Hepatocyte (in vitro differentiated cells): ENCODE measurements around the gene PRMT7. TPM values are rescaled to one million over a fixed set of nuclear protein-coding genes. Genes with fewer than 3 reads are reported as not detected.

Source experiments
- DNase-seq: peaks from one replicate; pipeline ENCODE4 v3.0.0-alpha.2; 2016; ENCODE audit warnings: low spot score
- H2AFZ ChIP-seq: fragments of 200-600 bp; sonication (generic); 2 replicates; pipeline ENCODE4 v1.6.0; 2016; ENCODE audit warnings: antibody characterized with exemption, mild to moderate bottlenecking
- H3K27ac ChIP-seq: fragments of 200-600 bp; sonication (generic); 2 replicates; pipeline ENCODE4 v1.5.1; 2016; ENCODE audit warnings: mild to moderate bottlenecking
- H3K27me3 ChIP-seq: fragments of 200-600 bp; sonication (generic); 2 replicates; pipeline ENCODE4 v1.6.1; 2016
- H3K36me3 ChIP-seq: fragments of 200-600 bp; sonication (generic); replicated peaks from 2 replicates; pipeline ENCODE4 v1.5.1; 2016; ENCODE audit warnings: low read depth; ENCODE audit not compliant: insufficient read depth
- H3K4me1 ChIP-seq: fragments of 200-600 bp; sonication (generic); 2 replicates; pipeline ENCODE4 v1.5.1; 2016; ENCODE audit warnings: mild to moderate bottlenecking, moderate library complexity; ENCODE audit not compliant: insufficient read depth
- H3K4me2 ChIP-seq: fragments of 200-600 bp; sonication (generic); 2 replicates; pipeline ENCODE4 v1.6.0; 2016
- H3K4me3 ChIP-seq: fragments of 200-600 bp; sonication (generic); 2 replicates; pipeline ENCODE4 v1.5.1; 2016; ENCODE audit warnings: mild to moderate bottlenecking
- H3K79me2 ChIP-seq: fragments of 200-600 bp; sonication (generic); 2 replicates; pipeline ENCODE4 v1.6.0; 2017; ENCODE audit warnings: mild to moderate bottlenecking
- H3K9me2 ChIP-seq: fragments of 200-600 bp; sonication (generic); replicated peaks from 2 replicates; pipeline ENCODE4 v1.6.0; 2017; ENCODE audit warnings: mild to moderate bottlenecking; ENCODE audit not compliant: insufficient read depth
- H3K9me3 ChIP-seq: fragments of 200-600 bp; sonication (generic); 2 replicates; pipeline ENCODE4 v1.5.1; 2016; ENCODE audit warnings: low read depth, mild to moderate bottlenecking
- H4K20me1 ChIP-seq: fragments of 200-600 bp; sonication (generic); 2 replicates; pipeline ENCODE4 v1.6.0; 2016; ENCODE audit warnings: mild to moderate bottlenecking; ENCODE audit not compliant: insufficient read depth, poor library complexity, severe bottlenecking
- EZH2 ChIP-seq: fragments of 200-600 bp; sonication (generic); IDR thresholded peaks from 2 replicates; pipeline ENCODE4 v1.6.1; 2016; ENCODE audit warnings: antibody characterized with exemption, mild to moderate bottlenecking, borderline replicate concordance
- EZH2phosphoT487 ChIP-seq: fragments of 200-600 bp; sonication (generic); IDR thresholded peaks from one replicate; pipeline ENCODE4 v1.6.1; 2018; ENCODE audit warnings: antibody characterized with exemption, mild to moderate bottlenecking, low read depth, moderate library complexity; ENCODE audit not compliant: unreplicated experiment, severe bottlenecking
- WGBS: methylation state at CpG from one replicate; pipeline ENCODE4 v1.1.6; 2016; ENCODE audit warnings: low lambda C conversion rate; ENCODE audit errors: missing lambda C conversion rate; 5-methylcytosine and 5-hydroxymethylcytosine counted together
- polyA plus RNA-seq: library from polyadenylated mRNA; unstranded; fragments of >200 nt; fragmentation: Nextera tagmentation; extraction: Ambion mirVana; gene quantifications from 2 replicates; pipeline ENCODE4 v1.2.1, GENCODE V29; 2016
- total RNA-seq: library from RNA; depleted of rRNA; stranded (reverse); fragments of >200 nt; gene quantifications from 2 replicates; pipeline ENCODE4 v1.2.3, GENCODE V29; 2014
- TF ChIP-seq, protein P1 (sequence below): fragments of 200-600 bp; sonication (generic); IDR thresholded peaks from 2 replicates; pipeline ENCODE4 v1.5.1; 2016; ENCODE audit warnings: antibody characterized with exemption, mild to moderate bottlenecking; ENCODE audit not compliant: poor library complexity

The PRMT7 gene
- total and polyA plus RNA-seq, 2 experiments from 2014 or later = 41.1 to 43.6 TPM

DNA sequence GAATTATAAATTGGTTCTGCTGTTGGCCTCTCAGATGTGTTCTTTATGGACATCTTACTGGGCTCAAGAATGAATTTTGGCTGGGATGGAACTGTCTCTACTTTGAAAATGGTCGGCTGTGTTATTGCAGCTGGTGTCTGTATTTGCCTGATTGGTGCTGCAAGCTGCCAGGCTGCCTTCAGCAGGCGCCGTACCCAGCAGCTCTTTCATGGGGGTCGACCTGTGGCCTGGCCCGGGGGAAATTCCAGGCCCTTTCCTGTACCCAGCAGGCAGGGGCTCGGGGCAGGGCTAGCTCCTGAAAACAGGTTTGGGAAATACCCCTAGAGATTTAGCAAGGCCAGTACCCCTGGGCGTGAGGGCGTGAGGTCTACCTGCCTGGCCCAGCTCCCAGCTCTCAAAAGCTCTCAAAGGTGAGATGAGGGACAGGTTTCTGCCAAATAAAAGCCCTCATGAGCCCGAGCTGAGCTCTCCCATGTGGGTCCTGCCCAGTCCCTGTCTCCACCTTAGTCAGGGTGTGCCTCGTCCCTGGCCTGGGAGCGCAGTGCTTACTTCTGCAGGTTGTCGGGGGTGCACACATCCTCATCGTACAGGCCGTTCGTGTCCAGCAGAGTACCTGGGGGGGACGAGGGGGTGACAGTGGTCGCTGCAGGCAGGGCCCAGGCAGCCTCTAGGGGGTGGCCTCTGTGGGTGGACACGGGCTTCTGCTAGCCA, 52.3 kb downstream of the PRMT7 start:
- Histone ChIP-seq H3K27me3 (no peaks in the 10 kb centered on the region), H3K4me2 (no peak overlapping the region), H4K20me1 (no peaks in the 10 kb centered on the region), H3K79me2 (no peaks in the 10 kb centered on the region), H3K36me3 (no peaks in the 10 kb centered on the region), H3K9me3 (no peaks in the 10 kb centered on the region), H3K27ac (no peak overlapping the region), H3K4me1 (peaks cover 10% of the 10 kb centered on the region), H2AFZ (no peak overlapping the region), H3K4me3 (no peak overlapping the region), H3K9me2 (no peaks in the 10 kb centered on the region)
- no peak for DNase-seq
- 85% methylated on average over 18 of the region's 18 CpGs for WGBS
- TF ChIP-seq EZH2 (no peak), EZH2phosphoT487 (no peak)
- TF ChIP-seq, protein P1, sequence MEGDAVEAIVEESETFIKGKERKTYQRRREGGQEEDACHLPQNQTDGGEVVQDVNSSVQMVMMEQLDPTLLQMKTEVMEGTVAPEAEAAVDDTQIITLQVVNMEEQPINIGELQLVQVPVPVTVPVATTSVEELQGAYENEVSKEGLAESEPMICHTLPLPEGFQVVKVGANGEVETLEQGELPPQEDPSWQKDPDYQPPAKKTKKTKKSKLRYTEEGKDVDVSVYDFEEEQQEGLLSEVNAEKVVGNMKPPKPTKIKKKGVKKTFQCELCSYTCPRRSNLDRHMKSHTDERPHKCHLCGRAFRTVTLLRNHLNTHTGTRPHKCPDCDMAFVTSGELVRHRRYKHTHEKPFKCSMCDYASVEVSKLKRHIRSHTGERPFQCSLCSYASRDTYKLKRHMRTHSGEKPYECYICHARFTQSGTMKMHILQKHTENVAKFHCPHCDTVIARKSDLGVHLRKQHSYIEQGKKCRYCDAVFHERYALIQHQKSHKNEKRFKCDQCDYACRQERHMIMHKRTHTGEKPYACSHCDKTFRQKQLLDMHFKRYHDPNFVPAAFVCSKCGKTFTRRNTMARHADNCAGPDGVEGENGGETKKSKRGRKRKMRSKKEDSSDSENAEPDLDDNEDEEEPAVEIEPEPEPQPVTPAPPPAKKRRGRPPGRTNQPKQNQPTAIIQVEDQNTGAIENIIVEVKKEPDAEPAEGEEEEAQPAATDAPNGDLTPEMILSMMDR = no peak

DNA sequence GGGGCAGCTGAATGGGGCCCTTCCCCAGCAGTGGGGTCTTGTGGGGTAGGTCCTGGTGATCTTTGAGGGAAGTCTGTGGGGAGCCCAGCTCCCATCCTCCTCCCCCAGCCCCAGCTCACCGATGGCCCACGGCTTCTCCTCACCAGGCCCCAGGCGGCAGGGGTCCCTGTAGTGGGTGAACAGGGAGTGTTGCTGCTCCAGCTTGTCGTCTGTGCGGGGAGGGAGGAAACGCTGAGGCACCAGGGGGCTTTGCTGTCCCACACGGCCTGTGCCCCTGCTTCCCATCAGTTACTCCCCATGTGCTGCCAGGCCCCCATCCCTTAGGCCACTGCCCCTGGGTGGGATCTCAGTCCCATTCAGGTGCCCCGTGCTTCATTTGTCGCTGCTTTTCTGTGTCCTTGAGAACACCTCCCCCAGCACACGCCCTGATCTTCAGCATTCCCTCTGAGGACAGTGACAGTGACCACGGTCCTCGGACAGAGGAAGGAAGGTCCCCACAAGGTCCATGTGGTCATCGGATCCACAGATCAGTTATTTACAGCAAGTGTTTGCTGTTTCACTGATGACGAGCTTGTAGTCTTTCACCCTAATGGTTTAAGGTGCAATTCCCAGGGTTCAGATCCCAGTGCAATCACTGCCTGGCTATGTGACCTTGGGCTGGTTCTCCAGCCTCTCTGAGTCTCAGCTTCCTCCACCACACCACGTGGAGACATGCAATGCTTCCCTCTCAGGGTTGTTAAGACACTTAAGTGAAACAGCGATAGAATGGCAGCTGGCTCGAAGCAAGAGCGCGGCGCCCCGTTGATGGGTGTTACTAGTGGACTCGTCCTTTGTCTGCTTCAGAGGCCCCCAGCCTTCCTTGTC, 53.1 kb downstream of the PRMT7 start:
- H3K4me3 ChIP-seq = no peak overlapping the region
- no peak overlapping the region for H2AFZ ChIP-seq
- 79% methylated on average over 22 of the region's 22 CpGs for WGBS
- no peaks in the 10 kb centered on the region for H3K36me3 ChIP-seq
- no peaks in the 10 kb centered on the region for H3K27me3 ChIP-seq
- H3K27ac ChIP-seq = no peak overlapping the region
- no peak overlapping the region for H3K4me2 ChIP-seq
- no peaks in the 10 kb centered on the region for H3K9me2 ChIP-seq
- TF ChIP-seq, protein P1 = no peak
- TF ChIP-seq EZH2phosphoT487 (no peak), EZH2 (no peak)
- no peaks in the 10 kb centered on the region for H3K79me2 ChIP-seq
- no peaks in the 10 kb centered on the region for H4K20me1 ChIP-seq
- peaks cover 10% of the 10 kb centered on the region for H3K4me1 ChIP-seq
- no peak for DNase-seq
- no peaks in the 10 kb centered on the region for H3K9me3 ChIP-seq

DNA sequence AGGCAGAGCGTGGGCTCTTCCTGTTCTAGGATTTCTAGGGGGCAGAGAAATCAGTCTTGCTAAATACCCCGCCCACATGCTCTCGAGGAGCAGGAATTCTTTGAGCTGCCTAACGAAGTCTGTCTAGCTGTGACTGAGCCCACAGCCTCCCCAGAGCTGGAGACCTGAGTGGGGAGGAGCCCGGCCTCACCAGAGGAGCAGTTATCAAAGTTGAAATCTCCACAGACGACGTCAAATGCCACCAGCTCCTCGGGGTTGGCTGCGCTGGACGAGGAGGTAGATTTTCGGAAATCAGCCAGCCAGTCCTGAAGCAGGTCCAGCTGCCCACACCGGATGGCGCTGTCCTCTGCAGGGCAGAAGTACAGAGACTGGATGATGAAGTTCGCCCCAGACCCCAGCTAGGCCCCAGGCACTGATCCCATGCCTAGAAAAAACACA, 53.8 kb downstream of the PRMT7 start:
- no peak for DNase-seq
- Histone ChIP-seq H3K4me2 (no peak overlapping the region), H3K27ac (no peak overlapping the region), H3K79me2 (no peaks in the 10 kb centered on the region), H4K20me1 (no peaks in the 10 kb centered on the region), H3K9me3 (no peaks in the 10 kb centered on the region), H3K36me3 (no peaks in the 10 kb centered on the region), H3K27me3 (no peaks in the 10 kb centered on the region), H3K9me2 (no peaks in the 10 kb centered on the region), H3K4me3 (no peak overlapping the region), H3K4me1 (peaks cover 10% of the 10 kb centered on the region), H2AFZ (no peak overlapping the region)
- 56% methylated on average over 14 of the region's 14 CpGs for WGBS
- TF ChIP-seq EZH2phosphoT487 (no peak), EZH2 (no peak)
- TF ChIP-seq, protein P1 = peak; percentile 23
